Peyer's patch (tissue), 4 donors: ENCODE data around the gene SIGLEC12.

Experiments
- CTCF ChIP-seq, 6 experiments: fragments of 450-650 bp in 4 of 6; fragments of 200-600 bp in 2 of 6; sonication (generic) in 1 of 6; IDR thresholded peaks; one replicate each; pipeline ENCODE4 v1.5.1; 2017 to 2019; ENCODE audit warnings: antibody characterized with exemption in 6 of 6, mild to moderate bottlenecking in 3 of 6, moderate library complexity in 1 of 6
- POLR2A ChIP-seq, 2 donors: fragments of 450-650 bp; IDR thresholded peaks; one replicate each; pipeline ENCODE4 v1.5.1; 2017; ENCODE audit warnings: antibody characterized with exemption in 2 of 2, mild to moderate bottlenecking in 2 of 2, moderate library complexity in 2 of 2

DNA sequence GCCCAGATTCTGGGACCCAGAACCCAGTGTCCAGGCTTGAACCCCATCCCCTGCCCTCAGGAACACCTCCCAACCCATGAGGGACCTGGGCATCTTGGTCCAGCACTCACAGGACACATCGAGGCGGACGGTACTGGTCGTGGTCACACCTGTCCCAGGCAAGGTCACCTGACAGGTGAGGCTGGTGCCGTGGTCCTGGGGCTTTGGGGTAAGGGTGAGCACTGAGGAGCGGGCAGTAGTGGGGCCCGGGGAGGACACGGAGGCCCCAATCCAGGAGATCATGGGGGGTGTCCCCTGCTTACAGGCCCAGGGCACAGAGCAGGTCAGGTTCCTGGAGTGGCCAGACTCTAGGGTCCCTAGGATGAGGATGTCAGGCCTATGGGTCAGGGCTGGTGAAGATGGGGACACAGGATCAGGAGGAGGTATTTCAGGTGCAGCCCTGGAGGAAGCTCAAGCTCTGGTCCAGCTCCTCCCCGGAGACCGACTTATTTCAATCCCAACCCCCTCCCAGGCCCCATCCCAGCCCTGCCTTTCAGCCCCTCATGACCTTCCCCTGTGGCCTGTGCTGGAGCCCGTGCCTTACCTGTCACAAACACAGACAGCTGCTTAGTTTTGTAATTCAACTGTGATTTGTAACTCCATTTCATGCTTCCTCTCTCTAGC is 44.1 kb downstream of the SIGLEC12 start:
- no peak for TF ChIP-seq CTCF (IDR thresholded peaks at IDR 0.05)
- TF ChIP-seq POLR2A (IDR thresholded peaks at IDR 0.05), result no peak
